ENCODE results near the gene TTLL9.
A peak's percentile ranks its signal among the peaks of the same experiment; 100 is the strongest.

Gene TTLL9

DNA sequence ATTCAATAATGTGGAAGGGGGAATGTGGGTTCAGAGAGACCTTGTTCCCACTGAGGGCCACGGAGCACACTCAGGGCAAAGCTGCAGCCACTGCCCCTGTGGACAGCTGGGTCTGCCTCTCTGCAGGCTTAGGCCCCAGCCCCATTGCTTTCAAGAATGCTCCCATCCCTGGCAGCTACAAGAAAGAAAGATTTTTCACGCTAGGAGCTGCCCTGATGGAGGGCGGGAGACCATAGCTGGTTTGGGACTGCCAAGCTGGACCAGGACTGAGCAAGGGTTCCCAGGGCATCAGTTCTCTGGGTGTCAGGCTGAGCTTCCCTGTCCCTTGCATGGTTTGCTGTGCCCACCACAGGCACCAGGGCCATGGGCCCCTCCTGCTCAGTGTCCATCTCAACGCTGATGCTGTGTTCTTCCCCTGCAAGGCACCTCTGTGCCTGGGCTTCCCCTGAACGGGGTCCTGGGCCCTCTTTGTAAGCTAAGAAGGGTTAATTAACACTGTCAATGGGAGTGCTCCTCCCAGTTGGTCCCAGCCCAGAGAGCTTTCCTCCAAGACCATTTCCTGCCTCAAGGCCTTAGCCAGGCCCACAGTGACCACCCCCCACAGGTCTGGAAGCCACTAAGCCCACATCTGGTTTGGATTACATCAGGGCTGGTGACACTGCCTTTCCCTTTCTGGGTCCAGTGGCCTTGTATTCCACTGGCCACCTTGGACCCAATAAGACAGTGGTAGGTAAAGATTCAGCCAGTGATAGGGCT is 33.4 kb upstream of the TTLL9 start:
- Histone ChIP-seq H3K4me3 (no peak overlapping the region), H3K27ac (peak overlapping the region in 3 of 21 experiments; percentile 2 to 17 (median 5))

DNA sequence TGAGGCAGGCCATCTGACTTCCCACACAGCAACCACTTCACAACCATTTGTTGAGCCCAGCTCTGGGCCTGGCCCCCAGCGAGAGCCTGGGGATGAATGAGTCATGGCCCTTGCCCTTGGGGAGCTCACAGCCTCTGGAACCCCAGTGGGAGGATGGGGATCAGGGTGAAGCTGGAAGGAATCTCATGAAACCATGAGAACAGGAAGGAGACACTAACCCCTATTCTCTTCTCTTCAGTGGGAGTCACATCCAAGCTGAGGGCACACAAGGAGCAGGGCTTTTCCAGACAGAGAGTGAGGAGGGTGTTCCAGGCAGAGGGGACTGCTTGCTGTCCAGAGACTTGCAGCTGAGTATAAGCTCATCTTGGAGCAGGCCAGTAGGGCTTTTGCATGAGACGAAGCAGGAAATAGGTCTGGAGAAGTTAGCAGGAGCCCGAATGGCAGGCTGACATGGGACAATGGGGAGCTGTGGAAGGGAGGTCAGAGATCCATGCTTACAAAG is 32.5 kb upstream of the TTLL9 start:
- H3K27ac ChIP-seq: peak overlapping the region in 1 of 21 experiments; percentile 2

DNA sequence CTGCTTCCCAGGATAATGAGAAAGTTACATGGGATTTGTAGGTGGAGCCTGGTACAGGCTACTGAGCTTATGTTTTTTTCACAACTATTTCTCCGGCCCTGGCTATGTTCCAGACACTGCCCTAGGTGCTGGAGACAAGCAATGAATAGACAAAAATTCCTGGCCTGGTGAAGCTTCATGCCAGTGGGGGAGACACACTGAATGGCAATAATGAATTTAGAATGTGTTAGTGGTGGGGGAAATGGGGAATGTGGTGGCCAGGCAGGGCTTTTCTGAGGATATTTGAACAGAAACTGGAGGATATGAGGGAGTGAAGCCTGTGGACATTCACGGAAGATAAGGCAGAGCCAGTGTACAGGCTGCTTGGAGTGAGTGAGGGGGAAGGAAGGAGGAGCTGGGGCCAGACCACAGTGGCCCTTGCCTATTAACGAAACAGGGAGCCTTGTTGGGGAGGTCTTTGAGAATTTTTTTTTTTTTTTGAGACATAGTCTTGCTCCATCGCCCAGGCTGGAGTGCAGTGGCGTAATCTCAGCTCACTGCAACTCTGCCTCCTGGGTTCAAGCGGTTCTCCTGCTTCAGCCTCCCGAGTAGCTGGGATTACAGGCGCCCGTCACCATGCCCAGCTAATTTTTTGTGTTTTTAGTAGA is 31.7 kb upstream of the TTLL9 start:
- Histone ChIP-seq H3K4me3 (no peak overlapping the region), H3K27ac (no peak overlapping the region)

More for the DNA sequence above, 32.5 kb upstream of the TTLL9 start:
- H3K4me3 ChIP-seq: no peak overlapping the region

- H3K4me3 ChIP-seq: no peak overlapping the region
- no peak overlapping the region for H3K27ac ChIP-seq
These were observed 30.5 kb upstream of the TTLL9 start for GRCh38 chr20:31839782-31840487.

DNA sequence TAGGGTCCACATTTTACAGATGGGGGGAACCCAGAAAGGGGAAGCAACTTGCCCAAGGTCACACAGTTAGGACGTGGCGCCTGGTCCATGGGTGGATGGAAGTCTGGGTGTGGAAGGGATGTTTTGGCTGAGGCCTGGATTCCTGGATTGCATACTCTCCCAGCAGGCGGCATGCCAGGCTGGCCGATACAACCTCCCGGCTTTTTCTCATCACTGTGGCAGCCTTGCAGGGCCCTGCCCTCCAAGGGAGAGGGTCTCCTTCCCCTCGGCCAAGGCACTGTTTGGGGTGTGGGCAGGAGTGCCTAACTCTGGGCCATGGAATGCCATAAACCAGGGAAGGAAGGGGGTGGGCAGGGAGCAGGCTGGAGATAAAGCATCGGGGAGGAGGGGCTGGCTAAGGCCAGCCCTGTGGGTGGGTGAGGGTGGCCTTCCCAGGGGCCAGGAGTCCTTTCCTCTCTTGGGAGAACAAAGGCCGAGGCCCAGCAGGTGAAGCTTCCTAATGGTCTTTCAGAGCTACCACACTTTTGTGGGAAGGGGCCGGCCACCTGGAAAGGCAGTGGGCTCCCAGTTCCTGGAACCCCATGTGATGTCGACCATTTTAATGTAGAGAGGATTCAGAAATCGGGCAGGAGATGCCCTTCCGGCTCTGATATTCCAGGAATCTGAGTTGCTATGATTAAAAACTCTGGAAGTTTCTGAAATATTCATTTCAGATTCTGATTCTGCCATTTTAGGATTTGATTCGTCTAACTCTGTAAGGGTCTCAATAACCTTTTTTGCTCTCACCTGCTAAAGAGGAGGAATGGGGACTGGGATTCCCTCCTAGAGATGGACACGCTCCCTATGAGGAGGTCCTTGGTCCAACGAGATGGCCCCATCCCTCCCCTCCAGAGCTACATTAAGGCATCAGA is 29.3 kb upstream of the TTLL9 start:
- H3K27ac ChIP-seq: no peak overlapping the region
- H3K4me3 ChIP-seq: no peak overlapping the region

GRCh38 chr20:31841928-31842327 is 28.5 kb upstream of the TTLL9 start:
- H3K4me3 ChIP-seq: no peak overlapping the region
- peak overlapping the region in 4 of 21 experiments; percentile 21 to 42 (median 34) for H3K27ac ChIP-seq

- H3K4me3 ChIP-seq: no peak overlapping the region
- peak overlapping the region in 5 of 21 experiments; percentile 14 to 53 (median 29) for H3K27ac ChIP-seq
These were observed 27.8 kb upstream of the TTLL9 start for GRCh38 chr20:31842471-31843157.

- Histone ChIP-seq H3K4me3 (no peak overlapping the region), H3K27ac (peak overlapping the region in 2 of 21 experiments; percentile 14 to 37)
These were observed 27.1 kb upstream of the TTLL9 start for GRCh38 chr20:31843288-31843687.

GRCh38 chr20:31843881-31844280 is 26.6 kb upstream of the TTLL9 start:
- Histone ChIP-seq H3K27ac (peak overlapping the region in 1 of 21 experiments; percentile 14), H3K4me3 (peak overlapping the region in 2 of 7 experiments; percentile 20)

DNA sequence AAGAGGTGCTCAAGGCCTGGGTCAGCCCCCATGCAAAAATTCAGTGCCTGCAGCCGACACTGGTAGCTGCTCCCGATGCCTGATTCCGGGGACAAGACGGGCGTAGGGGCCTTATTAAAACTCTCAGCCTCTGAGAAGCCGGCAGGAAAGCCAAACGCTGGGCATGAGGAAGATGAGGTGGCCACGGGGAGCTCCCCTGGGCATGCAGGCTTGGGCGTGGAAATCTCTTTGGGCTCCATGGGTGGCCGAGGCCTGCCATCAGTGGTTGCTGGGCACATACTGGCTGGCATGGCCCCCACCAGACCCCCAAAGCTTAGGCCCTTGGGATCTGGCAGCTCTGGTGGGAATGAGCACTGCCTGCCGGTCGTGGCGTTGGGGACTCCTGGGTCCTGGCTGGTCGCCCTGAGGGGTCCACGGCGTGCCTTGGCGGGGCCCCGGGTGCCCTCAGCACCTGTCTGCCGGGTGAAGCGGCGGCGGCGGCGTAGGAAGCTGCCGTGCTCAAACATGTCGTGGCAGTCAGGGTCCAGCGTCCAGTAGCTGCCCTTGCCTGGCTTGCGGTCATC is 25.6 kb upstream of the TTLL9 start:
- Histone ChIP-seq H3K4me3 (peak overlapping the region in 4 of 7 experiments; percentile 0 to 20 (median 16)), H3K27ac (peak overlapping the region in 3 of 21 experiments; percentile 8 to 30 (median 23))

- Histone ChIP-seq H3K4me3 (peak within 1 kb of the TSS in 4 of 7 experiments; percentile 0 to 20 (median 16)), H3K27ac (peak within 1 kb of the TSS in 3 of 21 experiments; percentile 8 to 30 (median 23))
These were observed 25.1 kb upstream of the TTLL9 start, which contains the start of gene FOXS1 for GRCh38 chr20:31845300-31845863. Gene FOXS1 (minus strand): TSS chr20:31845604. CDS start chr20:31845542, 62 bp downstream.

DNA sequence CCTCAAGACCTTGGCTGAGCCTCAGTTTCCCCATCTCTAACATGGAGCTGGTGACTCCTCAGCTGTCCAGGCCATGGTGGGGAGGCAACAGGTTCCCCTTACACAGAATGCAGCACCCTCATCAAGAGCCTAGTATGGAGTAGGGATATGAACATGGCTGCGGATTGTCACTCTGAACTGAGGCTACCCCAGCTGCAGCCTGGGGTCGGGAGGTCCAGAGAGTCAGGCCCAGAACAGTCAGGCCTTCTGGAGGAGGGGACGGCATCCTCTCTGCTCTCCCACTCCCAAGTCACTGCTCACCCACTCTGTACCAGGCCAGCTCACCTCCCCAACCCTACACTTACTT is 23.7 kb upstream of the TTLL9 start:
- Histone ChIP-seq H3K27ac (no peak overlapping the region), H3K4me3 (no peak overlapping the region)

GRCh38 chr20:31848088-31848999 is 22.1 kb upstream of the TTLL9 start:
- no peak overlapping the region for H3K27ac ChIP-seq
- no peak overlapping the region for H3K4me3 ChIP-seq

DNA sequence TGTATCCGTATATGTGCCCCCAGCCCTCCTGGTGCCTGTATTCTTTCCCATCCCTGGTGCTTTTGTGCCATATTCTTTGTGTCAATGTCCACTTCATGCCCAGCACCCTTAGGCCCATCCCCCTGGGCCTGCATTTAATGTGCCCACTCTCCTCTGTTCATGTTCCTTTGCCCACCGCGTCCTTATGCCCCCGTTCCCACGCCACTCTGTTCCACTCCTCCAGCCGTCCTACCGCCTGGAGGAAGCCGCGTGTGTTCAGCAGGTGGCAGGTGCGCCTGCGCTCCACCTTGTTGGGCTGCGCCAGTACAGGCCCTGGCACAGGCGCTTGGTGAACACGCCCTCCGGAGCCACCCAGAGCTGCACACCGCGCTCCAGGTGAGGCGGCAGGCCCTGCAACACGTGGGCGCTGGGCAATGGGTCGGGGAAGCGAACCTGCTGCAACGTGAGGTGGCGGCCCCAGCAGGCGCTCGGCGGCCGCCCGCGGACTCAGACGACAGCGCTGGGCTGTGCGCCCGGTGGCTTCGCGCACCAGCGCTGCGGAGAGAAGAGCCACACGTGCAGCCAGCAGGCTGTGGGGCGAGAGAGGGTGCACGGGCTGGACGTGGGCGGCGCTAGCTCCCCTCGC is 21.0 kb upstream of the TTLL9 start:
- H3K27ac ChIP-seq: no peak overlapping the region
- H3K4me3 ChIP-seq: no peak overlapping the region

DNA sequence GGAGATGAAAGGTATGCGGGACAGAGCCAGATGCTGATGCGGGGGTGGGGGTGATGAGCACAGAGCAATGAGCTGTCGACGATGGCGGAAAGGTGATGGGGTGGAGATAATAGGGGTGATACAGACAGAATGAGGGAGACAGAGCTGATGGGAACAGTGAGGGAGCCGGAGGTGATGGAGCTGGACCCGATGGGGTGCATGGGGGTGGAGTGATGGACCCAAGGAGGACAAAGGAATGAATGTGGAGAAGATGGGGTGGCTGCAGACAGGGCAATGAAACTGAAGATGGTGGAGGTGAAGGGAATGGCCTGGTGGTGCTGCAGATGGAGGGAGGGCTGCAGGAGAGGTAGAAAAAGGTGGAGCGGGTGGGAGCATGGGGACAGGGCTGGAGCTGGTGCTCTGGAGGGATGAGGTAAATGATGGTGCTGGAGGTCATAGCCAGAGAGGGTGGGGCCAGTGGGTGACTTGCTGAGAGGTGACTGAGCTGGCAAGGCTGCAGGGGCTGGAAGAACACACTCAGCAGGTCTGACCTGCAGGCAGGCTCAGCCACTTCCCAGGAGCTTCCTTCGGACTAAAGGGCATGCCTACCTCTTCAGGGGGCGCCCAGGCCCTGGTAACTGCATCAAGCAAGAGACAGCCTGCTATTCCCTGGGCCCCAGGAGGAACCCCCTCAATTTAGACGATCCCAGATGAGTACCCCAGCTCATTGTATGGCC is 19.0 kb upstream of the TTLL9 start:
- Histone ChIP-seq H3K4me3 (no peak overlapping the region), H3K27ac (no peak overlapping the region)

GRCh38 chr20:31853481-31853880 is 17.0 kb upstream of the TTLL9 start:
- Histone ChIP-seq H3K4me3 (no peak overlapping the region), H3K27ac (no peak overlapping the region)
